ENCODE measurements around the gene TXLNA.

The TXLNA gene

DNA sequence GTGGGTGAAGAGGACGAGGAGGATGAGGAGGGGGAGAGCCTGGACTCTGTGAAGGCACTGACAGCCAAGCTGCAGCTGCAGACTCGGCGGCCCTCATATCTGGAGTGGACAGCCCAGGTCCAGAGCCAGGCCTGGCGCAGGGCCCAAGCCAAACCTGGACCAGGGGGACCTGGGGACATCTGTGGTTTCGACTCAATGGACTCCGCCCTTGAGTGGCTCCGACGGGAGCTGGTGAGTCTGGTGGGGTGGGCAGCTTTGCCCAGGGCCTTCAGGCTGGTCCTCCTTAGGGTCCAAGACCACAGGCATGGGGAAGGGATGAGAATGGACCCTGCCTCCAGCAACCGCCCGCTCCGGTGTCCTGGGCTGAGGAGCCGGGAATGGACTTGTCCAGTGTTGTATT, 68.0 kb downstream of the TXLNA start:
- TF ChIP-seq, protein P1, sequence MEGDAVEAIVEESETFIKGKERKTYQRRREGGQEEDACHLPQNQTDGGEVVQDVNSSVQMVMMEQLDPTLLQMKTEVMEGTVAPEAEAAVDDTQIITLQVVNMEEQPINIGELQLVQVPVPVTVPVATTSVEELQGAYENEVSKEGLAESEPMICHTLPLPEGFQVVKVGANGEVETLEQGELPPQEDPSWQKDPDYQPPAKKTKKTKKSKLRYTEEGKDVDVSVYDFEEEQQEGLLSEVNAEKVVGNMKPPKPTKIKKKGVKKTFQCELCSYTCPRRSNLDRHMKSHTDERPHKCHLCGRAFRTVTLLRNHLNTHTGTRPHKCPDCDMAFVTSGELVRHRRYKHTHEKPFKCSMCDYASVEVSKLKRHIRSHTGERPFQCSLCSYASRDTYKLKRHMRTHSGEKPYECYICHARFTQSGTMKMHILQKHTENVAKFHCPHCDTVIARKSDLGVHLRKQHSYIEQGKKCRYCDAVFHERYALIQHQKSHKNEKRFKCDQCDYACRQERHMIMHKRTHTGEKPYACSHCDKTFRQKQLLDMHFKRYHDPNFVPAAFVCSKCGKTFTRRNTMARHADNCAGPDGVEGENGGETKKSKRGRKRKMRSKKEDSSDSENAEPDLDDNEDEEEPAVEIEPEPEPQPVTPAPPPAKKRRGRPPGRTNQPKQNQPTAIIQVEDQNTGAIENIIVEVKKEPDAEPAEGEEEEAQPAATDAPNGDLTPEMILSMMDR (IDR thresholded peaks at IDR 0.05; ENCODE audit: low read depth, low read length): no peak
- no peak overlapping the region for H3K4me3 ChIP-seq (replicated peaks in 1 of 2; ENCODE audit: low read depth in 2 of 2, low read length in 2 of 2)
- DNase-seq (ENCODE audit: low read depth in 2 of 2): no peak

Measured in cardiac fibroblast (primary cell).